GM12892 (cell line): ENCODE data around the gene E2F4.

ENCODE experiments used
- DNase-seq: peaks from one replicate; pipeline ENCODE4 v3.0.0; 2011; ENCODE audit not compliant: insufficient read length
- FAIRE-seq: peaks from 2 replicates; lab custom pipeline; 2011; peaks lifted over from hg19 to GRCh38; lab: Jason Lieb, UNC
- POLR2A ChIP-seq: IDR thresholded peaks from 2 replicates; pipeline ENCODE4 v1.6.1; 2011; ENCODE audit warnings: low read depth, low read length, control low read depth
- POLR2AphosphoS5 ChIP-seq: IDR thresholded peaks from 2 replicates; pipeline ENCODE4 v1.6.1; 2011; ENCODE audit warnings: low read depth, low read length, control low read depth
- TAF1 ChIP-seq: IDR thresholded peaks from 2 replicates; pipeline ENCODE4 v1.6.1; 2011; ENCODE audit warnings: low read depth, mild to moderate bottlenecking, control low read depth, low read length, borderline replicate concordance

Gene E2F4

DNA sequence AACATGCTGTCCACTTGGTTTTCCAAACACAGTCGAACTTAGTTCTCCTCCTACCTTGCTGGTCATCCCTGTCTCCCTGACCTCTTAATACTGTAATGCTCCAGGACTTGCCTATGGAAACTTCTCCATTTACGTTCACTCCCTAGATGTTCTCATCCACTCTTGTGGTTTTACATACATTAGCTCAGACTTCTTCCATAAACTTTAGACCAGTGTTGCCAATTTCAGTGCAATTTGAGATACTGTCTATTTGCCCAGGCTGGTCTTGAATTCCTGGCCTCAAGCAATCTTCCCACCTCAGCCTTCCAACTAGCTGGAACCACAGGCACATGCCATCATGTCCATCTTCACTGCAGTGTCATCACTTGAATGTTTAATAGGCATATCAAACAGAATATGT, 9.7 kb upstream of the E2F4 start:
- FAIRE-seq = no peak
- no peak for TF ChIP-seq POLR2A
- no peak for TF ChIP-seq POLR2AphosphoS5
- TF ChIP-seq TAF1 = no peak
- DNase-seq = no peak

DNA sequence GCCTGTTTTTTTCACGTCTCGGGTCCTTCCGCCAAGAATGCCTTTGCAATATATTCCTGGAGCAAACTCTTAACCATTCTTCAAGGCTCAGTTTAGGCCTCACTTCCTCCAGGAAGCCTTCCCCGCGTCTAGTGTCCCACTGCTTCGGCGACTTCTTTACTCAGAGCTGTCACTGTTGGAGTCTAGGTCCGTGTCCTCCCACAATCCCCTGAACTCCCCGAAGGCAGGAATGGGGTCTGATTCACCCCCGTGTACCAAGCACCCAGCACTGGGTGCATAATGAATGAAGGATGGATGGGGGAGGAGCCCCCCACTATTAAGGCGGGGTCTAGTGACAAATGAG, 8.7 kb upstream of the E2F4 start:
- TF ChIP-seq POLR2AphosphoS5 = no peak
- no peak for TF ChIP-seq POLR2A
- no peak for TF ChIP-seq TAF1

DNA sequence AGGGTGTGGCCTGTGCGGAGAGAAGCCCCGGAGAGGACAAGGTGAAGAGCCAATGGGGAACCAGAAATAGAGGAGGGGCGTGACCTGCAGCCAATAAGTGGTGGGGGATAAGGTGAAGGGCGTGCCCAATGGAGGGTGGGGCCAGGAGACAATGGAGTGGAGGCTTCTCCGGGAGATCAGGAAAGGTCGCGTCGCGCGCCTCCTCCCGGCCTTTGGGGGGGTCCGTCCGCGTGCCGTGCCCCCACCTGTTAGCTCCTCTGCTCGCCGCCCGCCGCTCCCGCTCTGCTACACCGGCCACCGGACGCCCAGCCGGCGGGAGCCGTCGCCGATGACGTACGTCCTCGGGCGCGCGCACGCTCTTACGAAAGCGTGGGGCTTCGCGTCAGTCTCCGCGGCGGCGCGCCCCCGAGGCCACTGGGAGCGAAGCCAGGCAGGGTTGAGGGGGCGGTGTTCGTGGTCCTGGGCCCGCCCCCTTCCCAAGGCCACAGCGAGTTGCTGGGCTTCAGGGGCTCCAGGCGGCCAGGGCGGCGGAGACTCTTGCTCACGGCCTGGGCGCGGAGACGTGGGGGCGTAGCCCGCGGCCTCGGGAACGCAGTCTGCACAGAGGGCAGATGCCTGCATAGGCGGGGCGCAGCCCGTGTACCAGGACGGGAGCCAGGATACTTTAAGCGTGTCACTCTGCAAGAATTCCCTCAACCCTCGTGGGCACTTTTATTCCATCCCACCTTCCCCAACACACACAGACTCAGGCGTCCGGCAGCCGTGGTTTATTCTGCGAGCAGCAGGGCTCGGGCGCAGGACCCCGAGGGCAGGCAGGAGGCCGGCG, 8.1 kb upstream of the E2F4 start, which contains the start of gene MATCAP1:
Gene MATCAP1, minus strand, starts transcription at position 337 of the 826 bp plus-strand sequence. CDS start 3,353 bp downstream, outside the sequence.
- FAIRE-seq = peak; percentile 99
- TF ChIP-seq TAF1 (0 out of 2 replicates have a peak, but pooled peaks have one; percentile 17), POLR2AphosphoS5 (no peak)
- peak; percentile 100 for DNase-seq

More for the DNA sequence above, 8.7 kb upstream of the E2F4 start:
- FAIRE-seq (no peak), DNase-seq (no peak)

DNA sequence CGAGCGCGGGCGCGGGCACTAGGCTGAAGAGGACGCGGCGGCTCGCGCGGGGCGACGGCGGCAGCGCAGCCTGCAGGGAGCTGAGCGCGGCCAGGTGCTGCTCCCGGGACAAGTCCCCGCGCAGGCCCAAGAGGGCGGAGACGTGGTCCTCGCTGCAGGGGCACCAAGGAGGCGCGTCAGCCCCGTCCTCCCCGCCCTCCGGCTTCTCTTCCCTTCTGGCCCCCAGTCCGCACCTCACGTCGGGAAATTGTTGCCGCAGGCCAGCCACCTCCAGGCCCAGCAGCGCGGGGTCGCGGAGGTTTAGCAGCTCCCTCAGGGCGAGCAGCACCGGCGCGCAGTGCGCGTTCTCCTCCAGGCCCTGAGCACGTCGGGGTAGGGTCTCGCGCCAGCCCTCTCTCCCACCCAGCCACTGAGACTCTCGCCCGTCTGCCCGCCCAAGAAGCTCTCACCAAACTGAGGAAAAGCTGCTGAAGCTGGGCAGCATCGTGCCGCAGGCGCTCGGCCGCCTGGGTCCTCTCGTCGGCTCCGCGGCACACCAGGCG, 7.4 kb upstream of the E2F4 start:
- FAIRE-seq (no peak), DNase-seq (no peak)
- TF ChIP-seq POLR2AphosphoS5 (no peak), POLR2A (no peak), TAF1 (no peak)

DNA sequence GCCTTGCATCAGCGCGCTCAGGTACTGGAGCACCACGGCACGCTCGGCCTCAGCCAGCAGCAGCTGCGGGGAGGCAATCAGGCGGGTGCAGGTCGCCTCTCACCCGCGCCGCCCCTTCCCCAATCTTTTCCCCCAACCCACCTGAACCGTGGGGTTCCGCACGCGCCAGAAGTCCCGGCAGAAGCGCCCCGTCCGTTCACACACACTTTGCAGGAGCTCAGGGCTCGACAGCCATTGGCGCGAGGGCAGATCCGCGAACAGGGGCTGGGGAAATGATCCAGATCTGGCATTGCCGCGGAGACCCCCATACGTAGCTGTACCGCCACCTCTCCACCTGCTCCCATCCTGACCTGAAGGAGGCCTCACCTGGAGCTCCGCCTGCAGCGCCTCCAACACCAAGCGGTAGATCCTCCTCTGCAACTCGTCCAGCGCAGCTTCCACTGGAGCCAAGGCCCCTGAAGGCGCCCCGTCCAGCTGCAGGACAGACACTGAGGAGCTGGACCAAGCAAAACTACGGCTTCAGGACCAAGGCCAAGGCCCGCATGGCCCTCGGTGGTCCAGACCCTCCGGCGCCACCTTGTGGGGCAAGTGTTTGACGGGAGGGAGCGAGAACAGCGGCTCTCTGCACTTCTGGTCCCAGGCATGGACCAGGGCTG, 6.8 kb upstream of the E2F4 start:
- FAIRE-seq = peak; percentile 96
- DNase-seq = peak; percentile 69
- TF ChIP-seq TAF1 (no peak), POLR2A (no peak), POLR2AphosphoS5 (no peak)

DNA sequence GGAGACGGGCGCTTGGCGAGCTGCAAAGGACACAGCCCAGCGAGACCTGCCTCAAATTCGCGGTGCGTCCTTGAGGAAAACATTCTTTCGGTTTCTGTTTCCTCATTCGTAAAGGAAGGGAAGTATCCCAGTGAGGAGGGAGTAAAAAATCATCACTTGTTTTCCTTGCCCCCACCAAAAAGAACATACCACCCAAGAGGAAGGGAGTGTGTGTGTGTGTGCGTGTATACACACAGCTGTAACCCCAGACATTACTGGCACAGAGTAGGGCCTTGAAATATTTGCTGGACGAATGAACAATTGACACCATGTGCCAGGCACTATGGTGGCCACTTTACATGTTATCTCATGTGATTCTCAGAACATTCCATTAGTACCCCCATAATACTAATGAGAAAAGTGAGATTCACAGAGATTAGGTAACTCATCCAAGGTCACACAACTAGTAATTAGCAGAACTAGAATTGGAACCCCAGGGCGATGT, 6.3 kb upstream of the E2F4 start:
- TF ChIP-seq TAF1 (no peak), POLR2A (no peak), POLR2AphosphoS5 (no peak)
- FAIRE-seq (no peak), DNase-seq (no peak)

DNA sequence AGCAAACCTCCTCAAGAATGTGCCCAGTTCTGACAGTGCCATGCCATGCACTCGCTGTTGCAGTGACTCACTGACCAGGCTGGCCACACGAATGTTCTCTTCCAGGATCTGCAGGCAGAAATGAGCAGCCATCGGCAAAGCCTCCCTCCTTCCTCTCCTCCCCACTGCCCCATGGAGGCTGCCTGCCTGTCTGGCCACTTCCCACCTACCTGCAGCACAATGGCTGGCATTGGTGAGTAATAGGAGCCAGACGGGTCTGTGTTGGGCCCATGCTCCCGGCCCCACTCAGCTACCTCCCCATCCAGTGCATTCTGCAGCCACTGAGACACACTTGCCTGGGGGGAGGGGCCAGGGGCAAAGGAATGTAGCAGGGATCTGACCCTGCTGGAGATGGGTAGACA, 5.4 kb upstream of the E2F4 start:
- DNase-seq (no peak), FAIRE-seq (no peak)
- TF ChIP-seq POLR2A = no peak
- TF ChIP-seq TAF1 = no peak
- no peak for TF ChIP-seq POLR2AphosphoS5

DNA sequence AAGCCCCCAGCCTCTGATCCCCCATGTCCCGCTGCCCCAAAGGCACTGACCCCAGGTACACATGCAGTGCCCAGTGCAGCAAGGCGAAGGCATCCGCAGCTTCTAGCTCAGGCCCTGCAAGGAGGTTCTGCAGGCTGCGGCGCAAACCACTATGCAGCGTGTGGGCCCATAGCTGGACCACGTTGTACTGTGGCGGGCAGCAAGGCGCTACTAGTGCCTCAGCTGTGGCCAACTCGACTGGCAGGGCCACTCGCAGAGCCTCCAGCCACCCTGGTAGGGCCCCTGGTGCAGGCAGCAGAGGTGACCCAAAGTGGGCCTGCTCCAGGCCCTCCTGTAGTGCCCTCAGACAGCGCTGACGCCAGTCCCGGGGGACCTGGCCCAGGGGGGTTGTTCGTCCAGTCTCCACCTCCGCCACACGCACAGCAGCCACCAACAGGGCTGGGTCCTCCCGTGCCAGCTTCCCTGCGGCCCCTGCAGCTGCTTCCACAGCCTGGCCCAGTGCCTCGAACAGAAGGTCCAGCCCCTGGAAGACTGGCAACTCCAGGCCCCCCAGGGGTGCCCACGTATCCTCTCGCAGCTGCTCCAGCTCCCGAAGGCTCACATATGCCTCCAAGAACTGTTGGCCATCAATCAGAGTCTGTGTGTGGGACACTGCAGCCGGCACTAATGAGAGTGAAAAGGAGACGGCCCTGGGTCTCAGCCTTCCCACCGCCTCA, 4.6 kb upstream of the E2F4 start:
- no peak for DNase-seq
- FAIRE-seq = no peak
- TF ChIP-seq TAF1 (no peak), POLR2A (no peak), POLR2AphosphoS5 (no peak)

DNA sequence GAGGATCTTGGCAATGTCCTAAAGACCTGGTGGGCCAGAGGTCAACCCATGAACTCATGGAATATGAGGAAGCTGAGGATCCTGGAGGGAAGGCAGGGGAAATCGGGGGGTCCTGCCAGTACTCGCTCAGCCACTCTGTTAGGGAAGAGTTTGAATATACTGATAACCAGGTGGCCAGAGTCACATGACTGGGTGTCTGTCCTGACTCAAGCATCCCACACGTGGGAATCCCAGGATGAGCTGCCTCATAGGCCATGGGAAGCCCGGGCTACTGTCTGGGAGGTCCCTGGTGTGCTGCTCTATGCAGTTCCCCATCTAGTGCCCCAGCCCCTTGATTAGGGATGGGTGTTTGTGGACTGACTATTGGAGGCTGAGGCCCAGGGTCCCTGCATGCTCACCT, 3.6 kb upstream of the E2F4 start:
- DNase-seq (no peak), FAIRE-seq (no peak)
- no peak for TF ChIP-seq POLR2AphosphoS5
- TF ChIP-seq TAF1 = no peak
- TF ChIP-seq POLR2A = no peak

DNA sequence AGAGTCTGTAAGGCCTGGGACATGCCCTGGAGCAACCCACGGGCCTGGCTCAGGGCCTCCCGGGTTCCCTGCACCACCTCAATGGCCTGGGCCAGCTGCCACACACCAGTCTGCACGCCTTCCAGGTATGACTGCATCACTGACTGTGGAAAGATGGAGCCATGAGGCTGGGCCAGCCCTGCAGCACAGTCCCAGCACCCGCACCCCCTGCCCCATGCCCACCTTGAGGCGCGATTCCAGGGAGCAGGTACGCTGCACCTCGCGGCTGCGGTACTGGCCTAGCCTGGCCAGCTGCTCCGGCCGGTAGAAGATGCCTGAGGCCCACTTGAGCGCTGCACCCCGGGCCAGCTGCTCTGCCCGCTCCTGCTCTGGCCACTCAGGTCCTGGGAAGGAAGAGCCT, 3.2 kb upstream of the E2F4 start:
- DNase-seq (no peak), FAIRE-seq (no peak)
- TF ChIP-seq POLR2AphosphoS5 (no peak), TAF1 (no peak), POLR2A (no peak)

DNA sequence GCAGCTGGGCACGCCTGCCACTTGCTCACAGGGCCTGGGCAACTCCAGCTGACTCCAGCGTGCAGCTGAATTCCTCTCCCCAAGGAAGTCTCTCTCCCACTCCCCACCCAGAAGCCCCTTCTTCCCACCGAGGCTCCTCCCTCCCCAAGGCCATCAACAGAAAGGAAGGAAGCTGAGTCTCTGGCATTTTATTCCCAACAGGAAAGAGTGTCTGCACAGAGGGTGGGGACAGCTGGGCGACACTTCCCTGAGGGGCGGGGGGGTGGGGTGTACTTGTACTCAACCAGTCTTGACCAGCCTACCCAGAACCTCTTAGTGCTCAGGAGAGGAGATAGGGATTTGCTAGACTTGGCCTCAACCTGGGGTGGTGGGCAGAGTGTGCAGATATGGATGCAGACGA, 1.9 kb upstream of the E2F4 start, which contains the start of gene EXOC3L1:
Gene EXOC3L1, minus strand, starts transcription at position 96 of the 400 bp plus-strand sequence. CDS start 460 bp downstream, outside the sequence.
- DNase-seq (no peak), FAIRE-seq (no peak)
- TF ChIP-seq POLR2A (no peak), POLR2AphosphoS5 (no peak), TAF1 (no peak)

DNA sequence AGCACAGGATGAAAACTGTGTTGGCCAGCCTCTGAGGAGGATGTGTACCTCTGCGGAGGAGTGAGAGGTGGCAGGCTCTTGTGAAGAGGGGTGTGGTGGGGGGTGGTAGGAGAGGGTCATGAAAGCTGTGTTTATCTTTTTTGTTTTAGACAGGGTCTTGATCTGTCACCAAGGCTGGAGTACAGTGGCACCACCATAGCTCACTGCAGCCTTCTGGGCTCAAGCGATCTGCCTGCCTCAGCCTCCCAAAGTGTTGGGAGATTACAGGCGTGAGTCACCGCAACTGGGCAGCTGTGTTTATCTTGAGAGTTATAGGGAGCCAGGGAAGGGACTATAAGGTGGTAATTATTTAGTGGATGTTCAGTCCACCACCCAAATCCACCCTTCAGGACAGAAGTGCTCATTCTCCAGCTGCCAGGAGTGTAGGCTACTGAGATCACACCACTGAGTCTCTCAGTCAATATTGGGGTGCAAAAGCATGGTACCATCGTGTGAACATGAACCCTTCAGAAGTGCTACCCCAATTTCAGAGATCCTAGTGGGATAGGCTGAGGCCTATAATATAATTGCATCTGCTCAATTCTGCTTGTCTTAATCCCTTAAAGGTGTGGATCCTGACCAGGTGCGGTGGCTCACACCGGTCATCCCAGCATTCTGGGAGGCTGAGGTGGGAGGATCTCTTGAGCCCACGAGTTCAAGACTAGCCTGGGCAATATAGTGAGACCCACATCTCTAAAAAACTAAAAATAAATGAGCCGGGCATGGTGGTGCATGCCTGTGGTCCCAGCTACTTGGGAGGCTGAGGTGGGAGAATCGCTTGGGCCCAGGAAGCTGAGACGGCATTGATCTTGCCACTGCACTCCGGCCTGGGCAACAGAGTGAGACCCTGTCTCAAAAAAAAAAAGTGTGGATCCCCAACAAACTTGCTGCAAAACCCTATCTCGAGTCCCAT, 1.2 kb upstream of the E2F4 start:
- no peak for DNase-seq
- no peak for TF ChIP-seq POLR2A
- TF ChIP-seq POLR2AphosphoS5 = no peak
- no peak for TF ChIP-seq TAF1
- no peak for FAIRE-seq
